Breast epithelium (tissue), 4 donors: ENCODE measurements around the gene PLXNA4. TPM values are rescaled to one million over a fixed set of nuclear protein-coding genes. Genes with fewer than 3 reads are reported as not detected.

Experiments
- DNase-seq, 2 donors: peaks; one replicate each; pipeline ENCODE4 v3.0.0-alpha.2; 2019; ENCODE audit warnings: low spot score in 2 of 2
- H3K27ac ChIP-seq, 2 donors: fragments of 200-600 bp; sonication (generic) in 1 of 2; one replicate each; pipeline ENCODE4 v1.5.1; 2016 to 2019; ENCODE audit warnings: mild to moderate bottlenecking in 1 of 2
- H3K27me3 ChIP-seq, 2 donors: fragments of 200-600 bp; sonication (generic) in 1 of 2; one replicate each; pipeline versions ENCODE4 v1.5.1 to v1.6.0; 2017 to 2019; ENCODE audit warnings: control low read depth in 1 of 2, mild to moderate bottlenecking in 1 of 2
- H3K36me3 ChIP-seq: fragments of 200-600 bp; one replicate; pipeline ENCODE4 v1.5.1; 2019
- H3K4me1 ChIP-seq, 2 donors: fragments of 200-600 bp; sonication (generic); one replicate each; pipeline ENCODE4 v1.5.1; 2016 to 2019; ENCODE audit warnings: control low read depth in 1 of 2
- H3K4me3 ChIP-seq, 3 donors: fragments of 200-600 bp; sonication (generic); 1 replicate in 2 of 3; 2 replicates in 1 of 3; pipeline ENCODE4 v1.5.1; 2016 to 2019; ENCODE audit warnings: mild to moderate bottlenecking in 3 of 3, moderate library complexity in 2 of 3
- H3K9me3 ChIP-seq, 2 donors: fragments of 200-600 bp; sonication (generic) in 1 of 2; one replicate each; pipeline ENCODE4 v1.5.1; 2016 to 2019; ENCODE audit warnings: control low read depth in 1 of 2
- POLR2A ChIP-seq: fragments of 450-650 bp; IDR thresholded peaks from one replicate; pipeline ENCODE4 v1.6.1; 2016; ENCODE audit warnings: antibody characterized with exemption, mild to moderate bottlenecking, moderate library complexity
- POLR2AphosphoS5 ChIP-seq, 3 donors: sonication (generic); formaldehyde crosslinking; IDR thresholded peaks; one replicate each; pipeline ENCODE4 v1.6.1; 2017; ENCODE audit warnings: antibody characterized with exemption in 3 of 3
- intact Hi-C: fragments of 100-400 bp; cut with DNase I; formaldehyde crosslinking; loops from one replicate; pipeline ENCODE4 v1.15.1; 2023; ENCODE audit warnings: low total_unique reads
- total RNA-seq, 3 donors: library from RNA; depleted of rRNA; stranded (reverse); fragments of >200 nt; gene quantifications; one replicate each; pipeline ENCODE4 v1.1.0, GENCODE V29; 2016
- TF ChIP-seq, protein P1 (sequence below), 3 donors: fragments of 450-650 bp; IDR thresholded peaks; one replicate each; pipeline ENCODE4 v1.5.1; 2016 to 2017; ENCODE audit warnings: antibody characterized with exemption in 3 of 3, mild to moderate bottlenecking in 3 of 3, moderate library complexity in 3 of 3

Gene PLXNA4
- total RNA-seq, 3 donors from 2014 or later: 7.2 to 32.5 (median 26.2) TPM

DNA sequence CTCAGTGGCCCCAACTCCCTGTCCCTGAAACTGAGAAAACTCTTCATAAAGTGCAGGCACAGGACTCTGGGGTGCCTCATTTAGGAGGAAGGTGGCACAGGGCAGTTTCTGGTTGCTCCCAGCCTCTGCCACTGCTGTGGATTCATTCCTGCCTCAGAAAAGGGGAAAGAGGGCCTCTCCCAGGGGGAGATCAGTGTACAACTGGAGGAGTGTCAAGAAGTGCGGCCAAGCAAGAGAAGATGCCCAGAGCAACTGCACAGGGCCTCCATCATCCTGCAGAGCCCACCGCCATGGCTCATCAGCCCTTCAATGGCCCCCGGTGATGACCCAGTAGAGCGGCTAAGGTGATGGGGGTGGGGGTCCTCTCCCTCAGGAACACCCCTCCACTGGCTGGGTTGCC lies 150.3 kb downstream of the PLXNA4 start:
- no peak for DNase-seq
- no peak overlapping the region for H3K4me3 ChIP-seq
- TF ChIP-seq, protein P1, sequence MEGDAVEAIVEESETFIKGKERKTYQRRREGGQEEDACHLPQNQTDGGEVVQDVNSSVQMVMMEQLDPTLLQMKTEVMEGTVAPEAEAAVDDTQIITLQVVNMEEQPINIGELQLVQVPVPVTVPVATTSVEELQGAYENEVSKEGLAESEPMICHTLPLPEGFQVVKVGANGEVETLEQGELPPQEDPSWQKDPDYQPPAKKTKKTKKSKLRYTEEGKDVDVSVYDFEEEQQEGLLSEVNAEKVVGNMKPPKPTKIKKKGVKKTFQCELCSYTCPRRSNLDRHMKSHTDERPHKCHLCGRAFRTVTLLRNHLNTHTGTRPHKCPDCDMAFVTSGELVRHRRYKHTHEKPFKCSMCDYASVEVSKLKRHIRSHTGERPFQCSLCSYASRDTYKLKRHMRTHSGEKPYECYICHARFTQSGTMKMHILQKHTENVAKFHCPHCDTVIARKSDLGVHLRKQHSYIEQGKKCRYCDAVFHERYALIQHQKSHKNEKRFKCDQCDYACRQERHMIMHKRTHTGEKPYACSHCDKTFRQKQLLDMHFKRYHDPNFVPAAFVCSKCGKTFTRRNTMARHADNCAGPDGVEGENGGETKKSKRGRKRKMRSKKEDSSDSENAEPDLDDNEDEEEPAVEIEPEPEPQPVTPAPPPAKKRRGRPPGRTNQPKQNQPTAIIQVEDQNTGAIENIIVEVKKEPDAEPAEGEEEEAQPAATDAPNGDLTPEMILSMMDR (IDR thresholded peaks at IDR 0.05): no peak
- TF ChIP-seq POLR2A (no peak), POLR2AphosphoS5 (IDR thresholded peaks at IDR 0.05) (no peak)
- no peaks in the 10 kb centered on the region for H3K36me3 ChIP-seq
- H3K4me1 ChIP-seq: no peaks in the 10 kb centered on the region
- H3K9me3 ChIP-seq: no peaks in the 10 kb centered on the region
- no peak overlapping the region for H3K27ac ChIP-seq
- H3K27me3 ChIP-seq: no peaks in the 10 kb centered on the region
- intact Hi-C loops: no loop called here

DNA sequence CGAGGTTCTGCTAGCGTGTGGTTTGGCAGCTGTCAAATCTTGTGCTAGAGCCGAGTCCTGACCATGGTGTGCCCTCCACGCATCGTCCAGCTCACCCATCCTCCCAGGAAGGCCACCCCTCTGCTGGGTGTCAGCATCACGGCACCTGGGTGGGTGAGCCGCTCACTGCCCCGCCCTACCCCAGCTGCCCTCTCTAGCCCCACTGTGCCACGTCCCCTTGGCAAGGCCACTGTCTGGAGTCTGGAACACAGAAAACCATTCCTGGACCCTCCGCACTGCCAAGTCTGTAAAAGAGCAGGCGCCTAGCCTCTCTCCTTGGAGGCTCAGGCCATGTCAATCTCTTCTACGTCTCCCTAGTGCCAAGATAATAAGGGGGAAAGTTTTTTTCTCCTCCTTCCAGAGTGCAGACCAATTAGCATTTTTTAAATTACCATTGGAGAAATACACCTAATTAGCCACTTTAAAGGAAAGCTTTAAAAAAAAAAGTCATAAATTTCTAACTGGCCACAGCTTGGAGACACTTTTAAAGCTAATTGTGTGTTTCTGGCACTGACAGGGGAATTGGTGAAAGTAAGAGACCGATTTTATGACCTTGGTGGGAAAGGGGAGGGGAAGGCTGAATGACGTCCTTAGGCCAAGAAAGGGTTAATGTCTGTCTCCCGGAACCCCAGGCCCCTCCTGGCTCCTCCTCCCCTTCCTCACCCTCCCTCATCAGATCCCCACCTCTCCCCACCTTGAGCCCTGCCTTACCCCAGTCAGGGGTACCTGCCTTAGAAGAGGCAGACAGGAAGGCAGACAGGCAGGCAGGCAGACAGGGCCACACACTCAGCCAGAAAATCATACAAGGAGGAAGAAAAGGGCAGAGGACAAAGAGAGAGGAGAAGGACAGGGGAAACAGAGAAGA lies 151.2 kb downstream of the PLXNA4 start:
- H3K36me3 ChIP-seq: no peaks in the 10 kb centered on the region
- no peaks in the 10 kb centered on the region for H3K27me3 ChIP-seq
- H3K27ac ChIP-seq: no peak overlapping the region
- no peak overlapping the region for H3K4me3 ChIP-seq
- intact Hi-C loops: no loop called here
- DNase-seq: no peak
- TF ChIP-seq POLR2A (no peak), POLR2AphosphoS5 (IDR thresholded peaks at IDR 0.05) (no peak)
- TF ChIP-seq, protein P1 (IDR thresholded peaks at IDR 0.05): no peak
- H3K9me3 ChIP-seq: no peaks in the 10 kb centered on the region
- H3K4me1 ChIP-seq: no peaks in the 10 kb centered on the region

DNA sequence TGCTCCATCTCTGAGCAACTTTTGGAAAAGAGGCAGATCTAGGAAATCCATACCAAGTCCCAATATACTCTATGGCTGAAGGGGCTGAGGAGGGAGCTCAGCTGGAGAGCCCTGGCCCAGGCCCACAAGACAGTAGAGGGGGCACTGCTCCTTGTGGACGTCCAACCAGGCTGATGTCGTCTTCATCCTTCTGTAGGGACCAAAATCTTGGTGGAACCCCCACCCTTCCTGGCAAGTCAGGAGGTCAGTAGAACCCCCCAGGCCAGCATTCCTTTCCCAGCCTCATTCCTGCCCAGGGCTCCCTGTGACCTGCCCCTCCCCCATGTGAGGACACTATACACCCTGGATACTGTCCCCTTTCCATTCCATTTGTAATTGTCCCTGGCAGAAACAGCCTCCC lies 152.0 kb downstream of the PLXNA4 start:
- intact Hi-C loops: no loop called here
- Histone ChIP-seq H3K4me3 (no peak overlapping the region), H3K4me1 (no peaks in the 10 kb centered on the region), H3K27me3 (no peaks in the 10 kb centered on the region), H3K27ac (no peak overlapping the region), H3K9me3 (no peaks in the 10 kb centered on the region), H3K36me3 (no peaks in the 10 kb centered on the region)
- no peak for DNase-seq
- TF ChIP-seq, protein P1 (IDR thresholded peaks at IDR 0.05): no peak
- TF ChIP-seq POLR2A (no peak), POLR2AphosphoS5 (IDR thresholded peaks at IDR 0.05) (no peak)

DNA sequence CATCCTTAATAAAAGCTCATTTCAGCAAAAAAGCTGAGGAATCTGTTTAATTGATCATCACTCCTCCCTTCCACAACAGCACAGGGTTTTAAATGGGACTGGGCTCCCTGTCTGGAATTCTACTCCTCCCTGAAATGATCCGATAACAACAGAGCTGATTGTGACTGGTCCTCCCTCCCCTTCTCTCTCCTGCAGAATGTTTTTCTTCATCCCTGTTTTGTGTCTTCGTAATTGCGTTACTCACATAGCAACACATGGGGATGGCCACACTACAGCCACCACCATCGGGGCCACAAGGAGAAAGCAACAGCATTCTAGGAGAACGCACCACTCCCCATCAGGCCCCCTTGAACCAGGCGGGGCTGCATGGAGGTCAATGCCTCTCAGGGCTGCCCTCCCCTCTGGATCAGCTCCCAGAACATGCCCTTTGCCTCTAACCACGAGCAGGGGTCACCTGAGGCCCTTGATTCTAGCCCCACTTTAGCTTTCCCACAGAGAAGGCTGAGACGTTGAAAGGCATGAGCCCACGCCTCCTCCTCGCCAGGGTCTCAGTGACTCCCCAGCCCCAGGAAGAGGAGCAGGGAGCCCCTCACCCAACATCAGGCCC lies 152.6 kb downstream of the PLXNA4 start:
- DNase-seq: no peak
- Histone ChIP-seq H3K36me3 (no peaks in the 10 kb centered on the region), H3K27me3 (no peaks in the 10 kb centered on the region), H3K4me1 (no peaks in the 10 kb centered on the region), H3K4me3 (no peak overlapping the region), H3K27ac (peak overlapping the region in 1 of 2 donors; percentile 7), H3K9me3 (no peaks in the 10 kb centered on the region)
- TF ChIP-seq, protein P1 (IDR thresholded peaks at IDR 0.05): no peak
- TF ChIP-seq POLR2AphosphoS5 (IDR thresholded peaks at IDR 0.05): no peak
- TF ChIP-seq POLR2A: no peak
- intact Hi-C loops: no loop called here

DNA sequence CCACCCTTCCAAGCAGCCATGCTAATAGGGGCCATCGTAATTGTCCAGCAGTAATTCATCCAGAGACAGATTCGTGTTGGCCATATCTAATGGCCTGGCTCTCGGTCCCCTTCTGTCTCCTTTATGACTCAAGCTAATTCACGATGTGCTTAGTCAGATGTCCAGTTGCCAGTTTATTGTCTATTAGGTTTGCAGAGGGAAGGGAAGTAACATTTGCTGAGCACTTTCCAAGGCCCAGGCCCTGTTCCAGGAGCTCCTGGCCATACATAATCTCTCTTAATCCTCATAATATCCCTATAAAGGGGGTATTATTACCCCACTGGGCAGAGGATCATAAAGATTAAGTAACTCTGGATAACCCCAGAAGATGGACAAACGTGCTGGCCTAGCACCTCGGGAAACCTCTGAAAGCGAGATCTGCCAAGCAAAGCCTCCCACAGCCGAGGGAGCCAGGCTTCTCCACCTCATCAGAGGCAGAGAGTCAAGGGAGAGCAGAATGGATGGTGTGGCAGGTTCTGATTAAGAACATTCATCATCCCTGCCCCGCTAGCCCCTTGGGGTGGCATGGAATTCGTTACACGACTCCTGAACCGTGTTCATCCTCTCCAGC lies 153.7 kb downstream of the PLXNA4 start:
- no peaks in the 10 kb centered on the region for H3K36me3 ChIP-seq
- no peak for DNase-seq
- H3K27ac ChIP-seq: peak overlapping the region in 1 of 2 donors; percentile 25
- no peaks in the 10 kb centered on the region for H3K27me3 ChIP-seq
- H3K9me3 ChIP-seq: no peaks in the 10 kb centered on the region
- no peaks in the 10 kb centered on the region for H3K4me1 ChIP-seq
- TF ChIP-seq POLR2AphosphoS5 (IDR thresholded peaks at IDR 0.05) (no peak), POLR2A (no peak)
- TF ChIP-seq, protein P1 (IDR thresholded peaks at IDR 0.05): no peak
- intact Hi-C loops: no loop called here
- no peak overlapping the region for H3K4me3 ChIP-seq
